GM21825 (cell line): ENCODE measurements around the gene SRP9.
"Not testable (repeated sequence)": the region's sequence is repeated elsewhere in the genome, so short reads cannot be mapped to it uniquely, and the experiment has no call there.

Experiments used
- ATAC-seq: cut with Tn5 transposase; IDR thresholded peaks from one replicate; pipeline ENCODE4 v1.9.1; 2021; ENCODE audit warnings: mild to moderate bottlenecking, moderate library complexity; ENCODE audit not compliant: unreplicated experiment

SRP9 gene

GRCh38 chr1:225835856-225836255 is 58.2 kb downstream of the SRP9 start:
- ATAC-seq: no peak

GRCh38 chr1:225836296-225836695 is 58.7 kb downstream of the SRP9 start:
- ATAC-seq: not testable (repeated sequence)

GRCh38 chr1:225838793-225839192 is 61.2 kb downstream of the SRP9 start:
- no peak for ATAC-seq
